A673 (cell line): ENCODE measurements around the gene PANK3. TPM values are rescaled to one million over a fixed set of nuclear protein-coding genes. Genes with fewer than 3 reads are reported as not detected.
"Not testable (repeated sequence)": the region's sequence is repeated elsewhere in the genome, so short reads cannot be mapped to it uniquely, and the experiment has no call there.

ENCODE experiments used
- BruUV-seq: library from RNA; stranded (reverse); fragments of 400-500 nt; replicated peaks from 2 replicates; lab custom pipeline; 2021; lab: Mats Ljungman, UMichigan
- CTCF ChIA-PET: fragments of 300-600 bp; sonication (Branson Sonifier 250); formaldehyde crosslinking; loops from one replicate; lab custom pipeline; 2022; ENCODE audit warnings: antibody characterized with exemption; lab: Charles Lee
- POLR2A ChIA-PET: fragments of 300-600 bp; sonication (Branson Sonifier 250); formaldehyde crosslinking; loops from one replicate; lab custom pipeline; 2022; ENCODE audit warnings: antibody characterized with exemption; ENCODE audit not compliant: low non-redundant PET; lab: Charles Lee
- DNase-seq: peaks from one replicate; pipeline ENCODE4 v3.0.0-alpha.2; 2015; ENCODE audit warnings: low spot score
- H3K27ac ChIP-seq: fragments of 200-600 bp; sonication (generic); 2 replicates; pipeline ENCODE4 v1.5.1; 2016; ENCODE audit warnings: mixed run types, low read depth, mild to moderate bottlenecking, mixed read lengths, antibody characterized with exemption, low read length; ENCODE audit not compliant: poor library complexity, severe bottlenecking
- H3K27me3 ChIP-seq: fragments of 200-600 bp; sonication (generic); replicated peaks from 2 replicates; pipeline ENCODE4 v1.6.1; 2017; ENCODE audit warnings: mixed run types, low read depth, mild to moderate bottlenecking, mixed read lengths, antibody characterized with exemption, low read length; ENCODE audit not compliant: insufficient read depth, poor library complexity
- H3K36me3 ChIP-seq: fragments of 200-600 bp; sonication (generic); 2 replicates; pipeline ENCODE4 v1.6.1; 2016; ENCODE audit warnings: mixed run types, mild to moderate bottlenecking, mixed read lengths, antibody characterized with exemption, low read length; ENCODE audit not compliant: insufficient read depth, poor library complexity, severe bottlenecking
- H3K4me1 ChIP-seq: fragments of 200-600 bp; sonication (generic); 2 replicates; pipeline ENCODE4 v1.6.1; 2017; ENCODE audit warnings: mixed run types, mild to moderate bottlenecking, mixed read lengths, antibody characterized with exemption, low read length; ENCODE audit not compliant: insufficient read depth, poor library complexity, severe bottlenecking
- H3K4me3 ChIP-seq: fragments of 200-600 bp; sonication (generic); 2 replicates; pipeline ENCODE4 v1.5.1; 2016; ENCODE audit warnings: low read depth, mixed run types, mild to moderate bottlenecking, mixed read lengths, low read length; ENCODE audit not compliant: poor library complexity, severe bottlenecking
- H3K9me3 ChIP-seq: fragments of 200-600 bp; sonication (generic); 2 replicates; pipeline ENCODE4 v1.6.1; 2016; ENCODE audit warnings: mixed run types, low read depth, mild to moderate bottlenecking, mixed read lengths, antibody characterized with exemption, low read length; ENCODE audit not compliant: poor library complexity, severe bottlenecking
- EZH2 ChIP-seq: fragments of 200-600 bp; sonication (generic); IDR thresholded peaks from 2 replicates; pipeline ENCODE4 v1.6.1; 2017; ENCODE audit warnings: borderline replicate concordance, low read depth, mild to moderate bottlenecking, mixed read lengths, antibody characterized with exemption, low read length; ENCODE audit not compliant: poor library complexity, severe bottlenecking
- intact Hi-C: fragments of 100-400 bp; cut with micrococcal nuclease; formaldehyde crosslinking; loops from one replicate; pipeline ENCODE4 v1.10.0; 2022; ENCODE audit not compliant: unreplicated experiment
- total RNA-seq: library from RNA; stranded (reverse); gene quantifications from 2 replicates; pipeline ENCODE4 v1.2.3, GENCODE V29; 2021
- TF ChIP-seq, protein P1 (sequence below): fragments of 300-800, 200-600 bp; sonication (generic); conservative IDR thresholded peaks from 2 replicates; pipeline ENCODE4 v1.5.1; 2017; ENCODE audit warnings: low read depth, mild to moderate bottlenecking, antibody characterized with exemption, low read length, moderate library complexity, mixed read lengths

The PANK3 gene
- total RNA-seq, 1 experiment from 2014 or later, result 79.2 TPM

- H3K4me3 ChIP-seq, result no peak overlapping the region
- intact Hi-C loops, result no loop called here
- CTCF ChIA-PET, result no interaction called here
- H3K9me3 ChIP-seq, result no peaks in the 10 kb centered on the region
- no peaks in the 10 kb centered on the region for H3K27me3 ChIP-seq
- POLR2A ChIA-PET, result no interaction called here
- DNase-seq, result no peak
- H3K27ac ChIP-seq, result no peak overlapping the region
- no peaks in the 10 kb centered on the region for H3K4me1 ChIP-seq
- no peak for TF ChIP-seq EZH2
- TF ChIP-seq, protein P1, sequence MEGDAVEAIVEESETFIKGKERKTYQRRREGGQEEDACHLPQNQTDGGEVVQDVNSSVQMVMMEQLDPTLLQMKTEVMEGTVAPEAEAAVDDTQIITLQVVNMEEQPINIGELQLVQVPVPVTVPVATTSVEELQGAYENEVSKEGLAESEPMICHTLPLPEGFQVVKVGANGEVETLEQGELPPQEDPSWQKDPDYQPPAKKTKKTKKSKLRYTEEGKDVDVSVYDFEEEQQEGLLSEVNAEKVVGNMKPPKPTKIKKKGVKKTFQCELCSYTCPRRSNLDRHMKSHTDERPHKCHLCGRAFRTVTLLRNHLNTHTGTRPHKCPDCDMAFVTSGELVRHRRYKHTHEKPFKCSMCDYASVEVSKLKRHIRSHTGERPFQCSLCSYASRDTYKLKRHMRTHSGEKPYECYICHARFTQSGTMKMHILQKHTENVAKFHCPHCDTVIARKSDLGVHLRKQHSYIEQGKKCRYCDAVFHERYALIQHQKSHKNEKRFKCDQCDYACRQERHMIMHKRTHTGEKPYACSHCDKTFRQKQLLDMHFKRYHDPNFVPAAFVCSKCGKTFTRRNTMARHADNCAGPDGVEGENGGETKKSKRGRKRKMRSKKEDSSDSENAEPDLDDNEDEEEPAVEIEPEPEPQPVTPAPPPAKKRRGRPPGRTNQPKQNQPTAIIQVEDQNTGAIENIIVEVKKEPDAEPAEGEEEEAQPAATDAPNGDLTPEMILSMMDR, result no peak
- H3K36me3 ChIP-seq, result peaks cover 44% of the 10 kb centered on the region
- BruUV-seq, result no TSS peak
Observed at GRCh38 chr5:168550656-168551055, 28.5 kb downstream of the PANK3 start.

- ChIA-PET POLR2A (no interaction called here), CTCF (no interaction called here)
- Histone ChIP-seq H3K4me3 (no peak overlapping the region), H3K9me3 (no peaks in the 10 kb centered on the region), H3K4me1 (no peaks in the 10 kb centered on the region), H3K36me3 (peaks cover 35% of the 10 kb centered on the region), H3K27me3 (no peaks in the 10 kb centered on the region), H3K27ac (no peak overlapping the region)
- TF ChIP-seq EZH2, result no peak
- TF ChIP-seq, protein P1, result no peak
- intact Hi-C loops, result no loop called here
- BruUV-seq, result TSS peak; percentile 1
- DNase-seq, result no peak
Observed at GRCh38 chr5:168549554-168549953, 29.6 kb downstream of the PANK3 start.

DNA sequence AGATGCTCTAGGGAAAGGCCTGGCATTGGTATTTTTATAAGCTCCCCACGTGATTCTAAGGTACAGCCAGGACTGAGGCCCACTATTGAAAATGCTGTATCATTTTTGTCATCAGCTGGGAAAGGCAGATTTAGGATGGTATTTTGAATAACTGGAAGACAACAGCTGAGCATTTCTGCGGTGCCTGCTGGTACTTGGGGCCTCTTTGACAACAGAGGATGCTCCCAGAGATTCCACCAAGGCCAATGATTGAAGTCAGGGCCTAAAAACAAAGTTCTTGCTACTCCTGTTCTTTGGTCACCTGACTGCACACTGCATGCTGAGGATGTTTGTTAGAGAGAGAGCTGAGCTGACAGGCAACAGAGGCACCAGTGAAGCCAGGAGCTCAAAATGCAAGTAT, 42.0 kb downstream of the PANK3 start:
- Histone ChIP-seq H3K9me3 (no peaks in the 10 kb centered on the region), H3K27me3 (no peaks in the 10 kb centered on the region), H3K27ac (no peak overlapping the region), H3K36me3 (no peaks in the 10 kb centered on the region), H3K4me3 (no peak overlapping the region), H3K4me1 (no peaks in the 10 kb centered on the region)
- intact Hi-C loops, result no loop called here
- POLR2A ChIA-PET, result no interaction called here
- TF ChIP-seq EZH2, result no peak
- TF ChIP-seq, protein P1, result no peak
- BruUV-seq, result no TSS peak
- DNase-seq, result no peak
- CTCF ChIA-PET, result no interaction called here

DNA sequence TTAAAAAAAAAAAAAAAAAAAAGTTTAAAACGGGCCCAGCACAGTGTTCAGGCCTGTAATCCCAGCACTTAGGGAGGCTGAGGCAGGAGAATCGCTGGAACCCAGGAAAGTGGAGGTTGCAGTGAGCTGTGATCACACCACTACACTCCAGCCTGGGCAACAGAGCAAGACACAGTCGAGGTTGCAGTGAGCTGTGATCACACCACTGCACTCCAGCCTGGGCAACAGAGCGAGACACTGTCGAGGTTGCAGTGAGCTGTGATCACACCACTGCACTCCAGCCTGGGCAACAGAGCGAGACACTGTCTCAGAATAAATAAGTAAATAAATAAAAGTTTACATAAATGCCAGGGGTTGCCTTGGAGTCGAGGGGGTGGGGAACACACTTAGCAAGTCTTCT, 44.8 kb downstream of the PANK3 start:
- POLR2A ChIA-PET, result not testable (repeated sequence)

More for the DNA sequence above, 44.8 kb downstream of the PANK3 start:
- peaks cover 11% of the 10 kb centered on the region for H3K27me3 ChIP-seq
- DNase-seq, CTCF ChIA-PET, H3K36me3 ChIP-seq, H3K4me1 ChIP-seq, BruUV-seq, H3K27ac ChIP-seq, H3K9me3 ChIP-seq, intact Hi-C loops, H3K4me3 ChIP-seq: not testable (repeated sequence)
